ENCODE data around the gene RHOU.
A peak's percentile ranks its signal among the peaks of the same experiment; 100 is the strongest.
"Not testable (repeated sequence)": the region's sequence is repeated elsewhere in the genome, so short reads cannot be mapped to it uniquely, and the experiment has no call there.

Gene RHOU

DNA sequence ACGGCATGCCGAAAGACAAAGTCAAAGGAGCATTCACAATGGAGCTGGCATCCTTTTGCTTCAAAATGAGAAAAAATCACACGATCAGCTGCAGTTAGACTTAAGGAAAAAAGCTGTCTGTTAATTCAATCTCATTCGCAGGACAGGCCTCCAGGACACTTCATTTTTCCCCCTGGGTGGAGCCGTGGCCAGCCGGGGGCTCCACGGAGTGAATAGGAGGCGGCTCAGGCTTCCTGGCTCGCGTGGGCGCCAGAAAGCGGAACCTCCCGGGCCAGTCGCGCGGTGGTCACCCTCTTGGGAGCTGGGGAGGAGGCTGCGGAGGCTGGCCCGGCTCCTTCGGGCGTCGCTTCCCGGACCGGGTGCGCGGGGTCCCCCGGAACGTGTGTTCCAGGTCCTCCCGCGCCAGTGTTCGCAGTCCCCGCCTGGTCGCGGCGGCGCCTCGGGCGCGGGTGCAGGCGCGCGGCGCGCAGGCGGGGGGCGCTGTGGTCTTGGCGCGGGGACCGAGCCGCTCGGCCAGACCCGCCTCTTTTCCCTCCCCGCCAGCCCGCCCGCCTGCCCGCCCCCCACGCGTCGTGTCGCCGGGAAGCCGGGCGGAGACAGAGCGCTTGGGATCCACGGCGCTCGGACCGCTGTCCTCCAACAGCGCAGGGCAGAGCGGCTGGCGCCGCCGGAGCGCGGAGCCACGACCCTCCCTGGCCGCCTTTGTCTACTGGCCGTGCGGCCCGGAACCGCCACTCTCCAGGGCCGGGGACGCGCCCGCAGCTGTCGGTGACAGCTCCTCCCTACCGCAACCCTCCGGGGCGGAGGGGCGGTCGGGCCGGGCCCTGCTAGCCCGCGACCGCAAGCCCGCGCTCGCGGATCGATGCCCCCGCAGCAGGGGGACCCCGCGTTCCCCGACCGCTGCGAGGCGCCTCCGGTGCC lies at the start of gene RHOU:
RHOU (plus strand) TSS at position 599 of the 921 bp plus-strand sequence; CDS start at position 863, 264 bp downstream.
- peak; percentile 69 for DNase-seq (ENCODE audit: low spot score)

GRCh38 chr1:228687587-228687986 lies 47.7 kb upstream of the RHOU start:
- DNase-seq (ENCODE audit: low spot score): no peak

DNA sequence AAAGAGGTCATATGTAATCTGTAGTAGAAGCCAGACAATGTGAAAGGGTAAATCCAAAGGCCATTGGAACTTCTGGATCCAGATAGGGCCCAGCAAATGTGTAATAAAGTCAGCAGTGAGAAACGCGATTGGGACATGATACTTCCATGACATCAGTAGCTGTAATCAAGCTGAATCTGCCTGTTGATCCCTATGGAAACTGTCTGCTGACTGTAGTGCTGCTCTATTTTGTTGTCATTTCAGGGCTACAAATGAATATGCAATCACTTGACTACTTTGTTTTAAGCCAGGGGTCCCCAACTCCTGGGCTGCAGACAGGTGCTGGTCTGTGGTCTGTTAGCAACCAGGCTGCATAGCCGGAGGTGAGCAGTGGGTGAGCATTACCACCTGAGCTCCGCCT lies 46.0 kb upstream of the RHOU start:
- no peak for DNase-seq (ENCODE audit: low spot score)

DNA sequence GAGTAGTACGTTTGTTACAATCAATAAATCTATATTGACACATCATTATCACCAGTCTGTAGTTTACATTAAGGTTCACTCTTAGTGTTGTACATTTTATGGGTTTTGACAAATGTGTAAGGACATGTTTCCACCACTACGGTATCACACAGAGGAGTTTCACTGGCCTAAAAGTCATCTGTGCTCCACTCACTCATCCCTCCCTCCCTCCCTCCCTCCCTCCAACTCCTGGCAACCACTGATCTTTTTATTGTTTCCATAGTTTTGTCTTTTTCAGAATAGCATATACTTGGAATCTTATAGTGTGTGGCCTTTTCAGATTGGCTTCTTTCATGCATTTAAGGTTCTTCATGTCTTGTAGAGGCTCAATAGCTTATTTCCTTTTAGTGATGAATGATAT lies 44.1 kb upstream of the RHOU start:
- no peak for DNase-seq (ENCODE audit: low spot score)

DNA sequence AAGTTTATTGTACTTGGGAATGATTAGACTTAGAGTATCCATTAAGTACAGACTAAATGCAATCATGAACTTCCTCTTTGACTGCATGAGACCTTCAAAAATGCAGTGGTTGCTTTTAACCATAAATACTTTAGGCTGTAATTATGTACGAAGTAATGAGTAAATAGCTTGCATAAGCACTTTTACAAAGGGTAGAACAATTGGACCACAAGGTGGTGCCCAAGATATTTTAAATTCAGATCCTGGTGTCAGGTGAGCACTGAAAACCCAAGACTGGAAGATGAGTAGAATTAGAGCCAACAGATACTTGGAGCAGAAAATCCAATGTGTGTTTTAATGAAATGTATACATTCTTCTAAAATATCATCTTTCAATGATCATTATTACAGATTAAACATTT lies 43.4 kb upstream of the RHOU start:
- peak; percentile 65 for DNase-seq (ENCODE audit: low spot score)

GRCh38 chr1:228694447-228694846 lies 40.8 kb upstream of the RHOU start:
- DNase-seq (ENCODE audit: low spot score): not testable (repeated sequence)

- no peak for DNase-seq (ENCODE audit: low spot score)
Measured at GRCh38 chr1:228695015-228695955, 40.0 kb upstream of the RHOU start.

- DNase-seq (ENCODE audit: low spot score): peak; percentile 62
Measured at GRCh38 chr1:228697207-228698016, 37.9 kb upstream of the RHOU start.

- DNase-seq (ENCODE audit: low spot score): no peak
Measured at GRCh38 chr1:228698017-228698329, 37.3 kb upstream of the RHOU start.

GRCh38 chr1:228702433-228702832 lies 32.8 kb upstream of the RHOU start:
- DNase-seq (ENCODE audit: low spot score): no peak

DNA sequence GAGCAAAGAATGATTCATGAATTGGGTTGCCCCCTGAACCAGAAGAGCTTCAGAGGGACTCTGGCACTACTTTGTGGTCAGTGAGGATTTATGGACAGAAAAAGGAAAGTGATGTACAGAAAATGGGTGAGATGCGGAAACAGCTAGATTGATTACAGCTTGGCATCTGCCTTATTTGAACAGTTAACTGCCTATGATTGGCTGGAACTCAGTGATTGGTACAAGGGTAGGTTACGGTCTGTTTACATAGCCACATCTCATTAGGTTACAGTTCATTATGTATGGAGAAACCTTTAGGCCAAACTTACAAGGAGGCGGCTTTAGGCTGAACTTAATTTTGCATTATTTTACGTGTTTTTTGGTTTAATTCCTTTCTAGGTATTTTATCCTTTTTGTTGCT lies 29.0 kb upstream of the RHOU start:
- no peak for DNase-seq (ENCODE audit: low spot score)

DNA sequence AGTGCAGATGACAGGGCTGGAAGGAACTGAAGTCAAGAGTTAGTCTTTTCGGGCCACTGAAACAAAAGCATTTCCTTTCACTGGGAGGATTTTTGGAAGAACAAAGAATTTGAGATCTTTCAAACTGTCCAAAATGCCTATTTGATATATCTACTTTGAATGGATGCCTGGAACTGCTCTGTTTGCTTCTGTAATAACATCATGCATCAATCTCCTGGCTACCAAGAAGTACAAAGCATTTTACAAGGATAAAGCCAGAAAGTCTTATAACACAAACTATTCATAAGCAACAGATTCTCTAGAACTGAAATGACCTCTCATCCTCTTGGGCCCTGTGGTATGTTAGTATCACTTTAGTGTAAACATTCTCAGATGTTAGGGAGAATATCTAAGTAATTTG lies 18.2 kb upstream of the RHOU start:
- no peak for DNase-seq (ENCODE audit: low spot score)

GRCh38 chr1:228721407-228721806 lies 13.9 kb upstream of the RHOU start:
- no peak for DNase-seq (ENCODE audit: low spot score)

GRCh38 chr1:228723287-228723686 lies 12.0 kb upstream of the RHOU start:
- DNase-seq (ENCODE audit: low spot score): no peak

DNA sequence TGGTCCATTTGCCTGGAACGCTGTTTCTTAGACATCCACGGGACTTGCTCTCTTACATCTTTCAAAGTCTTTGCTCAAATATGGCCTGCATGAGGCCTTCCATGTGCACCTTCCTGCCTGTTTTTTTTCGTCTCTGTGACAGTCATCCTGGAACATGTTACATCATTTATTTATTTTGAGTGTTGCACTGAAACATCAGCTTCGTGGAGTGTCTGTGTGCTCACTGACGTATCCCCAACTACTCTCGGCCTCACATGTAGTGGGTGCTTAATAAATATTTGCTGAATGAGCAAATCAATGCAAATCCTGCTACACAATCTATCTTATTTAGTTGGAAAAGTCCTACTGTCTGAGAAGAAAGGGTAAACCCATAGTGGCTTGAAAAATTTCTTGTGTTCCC lies 11.4 kb upstream of the RHOU start:
- DNase-seq (ENCODE audit: low spot score): no peak

DNA sequence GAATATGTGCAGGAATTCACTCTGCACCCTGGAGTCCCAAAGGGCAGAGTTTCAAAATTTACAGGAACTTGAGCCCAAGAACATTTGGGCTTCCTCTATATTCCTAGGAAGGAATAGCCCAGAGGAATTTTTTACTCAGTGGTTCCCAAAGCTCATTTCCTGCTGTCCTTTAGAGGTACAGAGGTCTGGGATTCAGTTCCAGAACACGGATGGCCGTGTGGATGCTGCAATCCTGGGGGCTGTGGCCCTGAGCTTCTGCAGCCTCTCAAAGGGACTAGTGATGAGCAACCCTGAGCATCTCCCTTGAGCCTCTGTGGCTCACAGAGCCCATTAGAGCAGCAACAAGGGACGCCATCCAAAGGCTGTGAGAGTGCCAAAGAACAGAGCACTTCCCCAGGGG lies 10.1 kb upstream of the RHOU start:
- DNase-seq (ENCODE audit: low spot score): no peak

DNA sequence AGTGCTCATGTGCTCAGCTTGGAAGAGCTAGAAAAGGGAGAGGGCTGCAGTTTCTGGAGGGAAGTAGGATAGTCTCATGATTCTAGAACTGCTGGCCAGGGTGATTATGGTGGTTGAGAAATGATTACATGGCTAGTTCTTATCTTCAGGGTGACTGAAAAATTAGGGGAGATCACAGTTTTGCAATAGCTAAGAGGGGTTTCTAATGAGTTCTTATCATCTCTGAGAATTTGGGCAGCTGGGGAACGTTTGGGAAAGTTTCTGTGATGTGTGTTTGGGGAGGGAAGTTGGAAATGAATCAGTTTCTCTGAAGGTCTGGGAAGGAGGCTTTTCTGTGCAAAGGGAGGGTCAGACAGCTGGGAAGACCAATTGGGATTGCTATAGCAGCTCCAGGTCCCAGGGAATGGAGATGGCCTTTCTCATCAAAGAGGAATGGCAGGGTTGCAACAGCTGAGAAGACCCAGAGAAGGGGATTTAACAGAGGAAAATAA lies 7.6 kb upstream of the RHOU start:
- no peak for DNase-seq (ENCODE audit: low spot score)

- no peak for DNase-seq (ENCODE audit: low spot score)
Measured at GRCh38 chr1:228732426-228732825, 2.9 kb upstream of the RHOU start.

GRCh38 chr1:228733576-228733975 lies 1.7 kb upstream of the RHOU start:
- no peak for DNase-seq (ENCODE audit: low spot score)

- no peak for DNase-seq (ENCODE audit: low spot score)
Measured at GRCh38 chr1:228735871-228736586, 750 bp downstream of the RHOU start.

DNA sequence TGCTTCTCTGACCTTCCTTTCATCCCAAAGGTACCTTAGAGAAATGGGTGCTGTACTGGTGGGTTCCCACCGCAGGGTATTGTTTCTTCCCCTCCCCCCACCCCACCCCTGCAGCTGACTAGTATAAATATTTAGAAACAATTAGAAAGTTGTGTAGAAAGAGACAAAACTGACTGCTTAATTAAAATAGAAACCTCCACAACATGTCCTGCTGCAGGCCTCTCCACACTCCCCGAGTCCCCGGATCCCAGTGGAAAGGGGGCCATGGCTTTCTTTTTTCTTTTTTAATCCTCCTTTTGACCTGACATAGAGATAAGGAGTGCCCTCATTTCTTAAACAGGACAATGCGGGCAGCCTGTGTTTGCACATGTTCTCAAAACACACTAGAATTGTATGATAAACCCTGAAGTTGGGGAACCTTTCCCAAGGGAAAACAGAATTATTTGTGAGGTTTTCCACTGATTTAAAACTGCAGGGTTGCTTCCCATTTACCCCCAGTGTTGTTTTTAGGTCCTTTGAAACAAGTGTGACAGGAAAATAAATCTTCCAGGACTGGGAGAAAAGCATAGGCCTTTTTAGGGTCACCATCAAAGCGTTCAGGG lies 1.7 kb downstream of the RHOU start:
- no peak for DNase-seq (ENCODE audit: low spot score)

Data from pons (tissue), 1 donor.